ENCODE measurements around the gene PPP1R1C.

DNA sequence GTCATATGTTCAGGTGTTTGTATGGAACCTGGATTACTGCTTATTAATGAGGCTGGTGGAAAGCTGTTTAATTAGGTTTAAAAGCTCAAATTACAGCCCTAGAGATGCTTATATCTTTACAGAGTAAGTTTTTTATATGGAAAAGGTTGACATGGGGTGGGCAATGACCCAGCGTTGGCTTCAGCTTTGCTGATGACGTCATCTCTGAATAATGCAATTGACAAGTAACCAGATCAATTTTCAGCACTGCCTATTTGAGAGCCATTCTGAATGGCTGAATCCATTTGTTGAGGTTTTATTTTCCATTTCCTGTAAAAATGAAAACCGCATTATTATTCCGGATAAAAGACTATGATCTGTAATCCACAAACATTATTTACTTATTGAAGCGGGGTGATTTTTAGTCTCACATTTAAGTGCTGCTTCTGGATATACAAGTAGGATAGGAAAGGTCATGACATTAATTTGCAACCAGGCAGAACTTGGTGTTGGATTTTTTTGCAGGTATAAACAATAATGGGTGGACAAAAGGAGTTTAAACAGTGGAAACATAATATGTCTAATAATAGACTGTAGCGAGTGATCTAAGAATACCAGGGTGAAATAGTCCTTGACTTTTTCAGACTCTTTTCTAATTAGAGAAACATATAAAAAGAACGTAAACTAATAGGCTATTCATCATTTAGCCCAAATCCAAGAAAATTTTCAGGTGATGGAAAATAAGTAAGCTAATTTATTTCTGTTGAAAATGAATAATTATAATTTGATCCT, 2.7 kb downstream of the PPP1R1C start:
- TF ChIP-seq, protein P1, sequence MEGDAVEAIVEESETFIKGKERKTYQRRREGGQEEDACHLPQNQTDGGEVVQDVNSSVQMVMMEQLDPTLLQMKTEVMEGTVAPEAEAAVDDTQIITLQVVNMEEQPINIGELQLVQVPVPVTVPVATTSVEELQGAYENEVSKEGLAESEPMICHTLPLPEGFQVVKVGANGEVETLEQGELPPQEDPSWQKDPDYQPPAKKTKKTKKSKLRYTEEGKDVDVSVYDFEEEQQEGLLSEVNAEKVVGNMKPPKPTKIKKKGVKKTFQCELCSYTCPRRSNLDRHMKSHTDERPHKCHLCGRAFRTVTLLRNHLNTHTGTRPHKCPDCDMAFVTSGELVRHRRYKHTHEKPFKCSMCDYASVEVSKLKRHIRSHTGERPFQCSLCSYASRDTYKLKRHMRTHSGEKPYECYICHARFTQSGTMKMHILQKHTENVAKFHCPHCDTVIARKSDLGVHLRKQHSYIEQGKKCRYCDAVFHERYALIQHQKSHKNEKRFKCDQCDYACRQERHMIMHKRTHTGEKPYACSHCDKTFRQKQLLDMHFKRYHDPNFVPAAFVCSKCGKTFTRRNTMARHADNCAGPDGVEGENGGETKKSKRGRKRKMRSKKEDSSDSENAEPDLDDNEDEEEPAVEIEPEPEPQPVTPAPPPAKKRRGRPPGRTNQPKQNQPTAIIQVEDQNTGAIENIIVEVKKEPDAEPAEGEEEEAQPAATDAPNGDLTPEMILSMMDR (IDR thresholded peaks at IDR 0.05), result no peak
- TF ChIP-seq POLR2A (IDR thresholded peaks at IDR 0.05), result no peak
